SK-MEL-5 (cell line): ENCODE measurements around the gene DST. TPM values are rescaled to one million over a fixed set of nuclear protein-coding genes. Genes with fewer than 3 reads are reported as not detected.

Experiments used
- DNase-seq: peaks from one replicate; pipeline ENCODE4 v3.0.0-alpha.2; 2016; ENCODE audit warnings: low read depth, low spot score
- in situ Hi-C: cut with HindIII; loops from 2 replicates; pipeline ENCODE4 v1.10.0; 2016; ENCODE audit warnings: low sequenced_read_pairs, high pct_unique_total_duplicates, low pct_unique_long_range_greater_than_20kb
- polyA plus RNA-seq, 2 experiments: library from polyadenylated mRNA; depleted of rRNA; stranded (reverse); fragments of >200 nt; gene quantifications; 2 replicates each; pipeline ENCODE4 v1.2.3, GENCODE V29; 2015
- total RNA-seq: library from RNA; depleted of rRNA; stranded (reverse); fragments of >200 nt; shearing (Covaris generic); gene quantifications from 2 replicates; pipeline ENCODE4 v1.2.3, GENCODE V29; 2014; rRNA removed

The DST gene
- total RNA-seq: 86.4 and 92.3 TPM in 2 replicates
- polyA plus RNA-seq (2015; cell fraction: cytosol; rRNA removed): 50.0 and 61.5 TPM in 2 replicates
- 221 and 279 TPM in 2 replicates for polyA plus RNA-seq (2015; cell fraction: nucleus; rRNA removed)

DNA sequence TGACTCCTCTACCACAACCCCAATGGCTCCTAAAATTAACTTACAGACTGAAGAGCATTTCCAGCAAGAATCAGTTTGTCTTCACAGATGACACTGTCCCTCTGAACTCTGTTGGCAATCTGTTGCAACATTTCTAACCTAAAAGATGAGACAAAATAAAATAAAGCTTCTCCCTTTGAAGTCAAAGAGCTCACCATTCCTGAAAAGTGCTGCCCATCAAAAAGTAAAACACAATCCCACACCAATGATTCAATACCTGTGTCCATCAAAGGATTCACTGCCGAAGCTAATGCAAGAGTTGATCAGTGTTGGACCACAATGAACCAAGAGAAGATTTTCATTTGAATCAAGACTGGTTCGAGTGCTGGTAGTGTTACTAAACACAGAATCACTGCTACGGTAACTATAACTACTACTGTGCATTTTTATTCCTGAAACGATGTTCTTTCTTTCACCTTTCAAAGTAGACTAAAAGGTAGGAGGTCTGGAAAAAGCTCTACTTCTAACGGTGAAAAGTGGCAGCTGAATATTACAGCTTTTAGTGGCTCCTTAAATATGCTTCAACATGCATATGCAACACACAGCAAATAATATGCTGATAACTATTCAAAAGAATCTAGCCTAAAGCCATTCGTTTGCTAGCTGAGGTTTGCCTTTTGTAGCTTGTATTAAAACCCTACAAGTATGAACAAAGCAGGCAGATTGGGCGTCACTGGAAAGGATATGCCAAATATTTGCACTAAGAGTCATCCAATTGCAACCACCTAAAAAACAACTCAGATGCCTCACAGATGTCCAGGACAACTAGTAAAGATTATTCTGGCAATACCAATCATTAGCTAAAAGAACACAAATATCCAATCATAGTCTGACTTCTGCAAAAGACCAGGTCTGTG lies at the start of gene DST:
TSS of gene DST (minus strand) at position 524 of the 896 bp plus-strand sequence.
- in situ Hi-C loops: no loop called here
- DNase-seq: no peak

GRCh38 chr6:56691814-56692213 lies 49.1 kb upstream of the DST start:
- no peak for DNase-seq
- in situ Hi-C loops: no loop called here

GRCh38 chr6:56691286-56691595 lies 48.6 kb upstream of the DST start:
- in situ Hi-C loops: no loop called here
- DNase-seq: no peak

- in situ Hi-C loops: no loop called here
- DNase-seq: no peak
These were observed 48.0 kb upstream of the DST start for GRCh38 chr6:56690519-56691285.

- DNase-seq: no peak
- in situ Hi-C loops: no loop called here
These were observed 47.0 kb upstream of the DST start for GRCh38 chr6:56689663-56690062.

- DNase-seq: no peak
- in situ Hi-C loops: no loop called here
These were observed 46.4 kb upstream of the DST start for GRCh38 chr6:56689114-56689513.

DNA sequence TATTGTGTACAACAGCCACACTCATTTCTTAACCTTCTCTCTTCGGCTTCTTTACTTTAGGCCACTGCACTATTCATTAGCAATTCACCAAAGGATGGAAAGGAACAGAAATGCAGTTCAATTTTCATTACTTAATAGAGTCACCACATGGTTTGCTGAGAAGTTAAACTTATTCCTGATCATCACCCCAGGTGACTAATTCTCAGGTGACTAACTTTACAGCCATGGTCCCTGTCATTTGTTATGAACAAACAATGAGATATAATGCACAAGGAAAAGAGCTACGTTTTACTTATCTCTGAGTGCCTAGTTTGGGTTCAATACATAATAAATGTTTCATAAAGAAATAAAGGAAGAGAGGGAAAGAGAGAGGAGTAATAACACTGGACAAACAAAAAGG lies 45.8 kb upstream of the DST start:
- DNase-seq: no peak
- in situ Hi-C loops: no loop called here

- DNase-seq: no peak
- in situ Hi-C loops: no loop called here
These were observed 44.9 kb upstream of the DST start for GRCh38 chr6:56687551-56687950.

DNA sequence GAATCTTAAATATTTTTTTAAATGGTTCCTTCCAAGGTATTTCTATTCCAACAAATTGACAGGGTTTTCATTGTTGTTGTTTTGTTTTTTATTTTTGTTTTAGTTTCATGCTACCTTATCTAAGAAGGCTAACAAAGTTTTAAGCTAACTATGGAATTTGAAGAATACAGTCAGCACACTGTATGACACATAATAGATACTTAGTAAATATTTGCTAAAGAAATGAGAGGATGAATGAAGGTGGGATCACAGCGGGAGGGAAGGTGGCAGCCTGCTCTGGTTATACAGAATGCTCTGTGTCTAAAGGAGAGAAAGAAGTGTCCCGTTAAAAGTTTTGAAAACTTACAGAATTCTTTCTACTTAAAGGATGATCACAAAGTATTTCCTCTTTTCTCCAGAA lies 43.7 kb upstream of the DST start:
- in situ Hi-C loops: no loop called here
- no peak for DNase-seq

DNA sequence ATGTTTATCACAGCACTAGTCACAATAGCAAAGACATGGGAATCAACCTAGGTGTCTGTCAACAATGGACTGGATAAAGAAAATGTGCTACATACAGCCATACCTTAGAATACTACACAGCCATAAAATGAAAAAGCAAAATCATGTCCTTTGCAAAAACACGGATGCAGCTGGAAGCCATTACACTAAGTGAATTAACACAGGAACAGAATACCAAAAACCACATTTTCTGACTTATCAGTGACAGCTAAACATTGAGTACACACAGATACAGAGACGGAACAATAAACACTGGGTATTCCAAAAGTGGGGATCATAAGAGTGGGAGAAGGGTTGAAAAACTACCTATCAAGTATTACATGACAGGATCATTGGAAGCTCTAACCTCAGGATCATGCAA lies 43.3 kb upstream of the DST start:
- DNase-seq: no peak
- in situ Hi-C loops: no loop called here

DNA sequence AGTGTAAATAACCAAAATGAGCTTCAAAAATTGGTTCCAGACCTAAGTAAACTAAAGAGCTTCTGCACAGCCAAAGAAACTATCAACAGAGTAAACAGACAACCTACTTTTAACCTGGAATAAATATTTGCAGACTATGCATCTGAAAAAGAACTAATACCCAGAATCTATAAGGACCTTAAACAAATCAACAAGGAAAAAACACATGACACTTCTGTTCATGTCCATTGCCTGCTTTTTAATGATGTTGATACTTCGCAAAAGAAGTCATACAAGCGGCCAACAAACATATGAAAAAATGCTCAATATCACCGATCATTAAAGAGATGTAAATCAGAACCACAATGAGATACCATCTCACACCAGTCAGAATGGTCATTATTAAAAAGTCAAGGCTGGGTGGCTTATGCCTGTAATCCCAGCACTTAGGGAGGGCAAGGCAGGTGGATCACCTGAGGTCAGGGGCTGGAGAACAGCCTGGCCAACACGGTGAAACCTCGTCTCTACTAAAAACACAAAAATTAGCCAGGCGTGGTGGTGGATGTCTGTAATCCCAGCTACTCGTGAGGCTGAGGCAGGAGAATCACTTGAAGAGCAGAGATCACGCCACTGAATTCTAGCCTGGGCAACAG lies 42.5 kb upstream of the DST start:
- no peak for DNase-seq
- in situ Hi-C loops: no loop called here

DNA sequence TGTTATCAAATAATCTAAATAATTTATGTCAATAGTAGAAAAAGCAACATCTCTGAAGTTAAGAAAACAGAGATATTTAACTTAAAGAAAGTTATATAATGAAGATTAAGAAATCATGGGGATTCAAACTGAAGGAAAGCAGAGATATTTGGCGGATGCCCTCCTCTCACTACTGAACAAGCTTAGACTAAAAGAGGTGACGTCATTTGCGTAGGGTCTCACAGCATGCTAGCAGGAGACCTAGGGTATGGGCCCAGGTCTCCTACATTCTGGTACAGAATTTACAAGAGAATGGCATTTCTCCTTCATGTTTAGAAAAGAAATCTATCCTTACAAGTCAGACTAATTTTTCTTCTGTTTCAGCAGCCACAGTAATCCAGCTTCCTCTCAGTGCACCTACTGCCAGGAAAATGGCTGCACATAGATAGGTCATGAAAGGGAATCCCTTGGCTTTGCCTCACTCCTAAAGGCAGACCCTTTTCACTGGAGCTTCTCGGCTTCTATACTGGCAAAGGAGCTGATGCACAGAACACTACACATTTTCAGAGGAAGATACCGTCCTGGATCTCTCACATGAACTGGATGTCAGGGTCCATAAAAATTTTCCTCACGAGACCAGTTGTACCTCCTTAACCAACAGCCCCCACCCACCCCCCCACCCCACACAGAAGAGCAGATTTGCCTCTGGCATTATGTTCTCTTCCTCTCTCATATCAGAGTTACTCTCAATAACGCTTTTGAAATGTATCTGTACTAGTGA lies 41.8 kb upstream of the DST start:
- no peak for DNase-seq
- in situ Hi-C loops: no loop called here

DNA sequence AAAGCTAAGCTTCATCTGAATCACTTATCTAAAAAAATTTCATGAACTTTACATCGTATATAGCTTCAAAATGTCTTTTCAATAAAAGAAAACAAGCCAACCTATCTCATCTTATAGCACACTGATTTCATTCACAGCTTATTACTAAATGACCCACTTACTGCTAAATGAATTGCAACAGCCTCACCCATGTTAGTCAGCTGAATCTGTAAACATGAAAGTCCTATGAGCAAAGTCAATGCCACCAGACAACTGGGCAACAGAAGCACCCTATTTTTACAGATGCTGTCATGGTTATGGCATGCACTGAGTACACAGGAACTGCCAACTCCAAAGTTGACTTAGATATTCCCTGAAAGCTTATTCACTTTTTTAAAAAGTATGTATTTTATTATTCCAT lies 41.2 kb upstream of the DST start:
- no peak for DNase-seq
- in situ Hi-C loops: no loop called here

GRCh38 chr6:56682635-56683034 lies 39.9 kb upstream of the DST start:
- DNase-seq: no peak
- in situ Hi-C loops: no loop called here

DNA sequence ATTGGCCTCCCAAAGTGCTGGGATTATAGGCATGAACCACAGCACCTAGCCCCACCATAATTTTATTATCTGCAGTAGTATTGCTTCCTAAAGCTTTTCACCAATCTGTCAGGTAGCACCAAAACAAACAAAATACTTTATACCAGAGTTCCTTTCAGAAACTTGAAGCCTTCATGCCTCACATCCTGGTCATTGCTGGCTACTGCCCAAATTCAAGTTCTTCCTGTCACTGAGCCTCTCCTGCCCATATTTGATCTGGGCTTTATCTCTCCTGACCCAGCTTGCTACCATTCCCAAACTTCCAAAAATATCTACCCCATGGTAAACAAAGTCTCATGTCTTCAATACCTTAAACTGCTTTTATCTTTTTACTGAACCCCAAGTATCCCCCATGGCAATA lies 34.9 kb upstream of the DST start:
- DNase-seq: no peak
- in situ Hi-C loops: no loop called here

DNA sequence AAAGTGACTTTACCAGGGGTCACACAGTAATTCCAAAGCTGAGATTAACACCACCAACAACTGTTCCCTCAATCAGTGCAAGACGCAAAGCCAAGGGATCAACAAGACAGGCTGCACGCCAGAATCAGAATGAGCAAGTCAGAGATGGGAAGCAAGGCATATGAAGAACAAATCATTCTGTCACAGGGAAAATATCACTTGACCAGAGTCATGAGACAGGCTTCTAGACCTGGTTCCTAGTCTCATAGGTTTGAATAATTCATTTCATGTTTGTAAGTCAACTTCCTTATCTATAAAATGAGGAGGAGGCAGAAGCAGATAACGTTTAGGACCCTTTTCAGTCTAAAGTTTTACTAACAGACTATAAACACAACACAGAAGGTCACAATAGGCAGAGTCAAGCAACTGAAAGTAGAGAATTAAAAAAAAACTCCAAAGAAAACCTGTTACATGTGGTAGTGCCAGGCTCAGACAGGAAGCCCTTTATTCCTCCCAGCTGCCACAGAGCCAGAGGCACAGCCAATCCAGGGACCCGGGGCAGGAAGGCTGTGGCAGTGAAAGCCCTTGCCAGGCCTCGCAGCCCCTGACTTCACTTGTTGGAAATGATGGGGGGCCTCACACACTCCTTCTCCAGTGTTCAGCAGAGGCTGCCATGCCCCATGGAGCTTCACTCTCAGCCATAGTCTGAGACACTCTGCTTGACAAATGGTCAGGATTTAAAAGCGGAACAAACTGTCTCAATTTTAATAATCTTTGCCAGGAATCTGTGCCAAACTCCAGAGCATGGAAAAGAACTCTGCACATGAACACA lies 29.2 kb upstream of the DST start:
- in situ Hi-C loops: no loop called here
- DNase-seq: peak; percentile 94

GRCh38 chr6:56671160-56671559 lies 28.5 kb upstream of the DST start:
- in situ Hi-C loops: no loop called here
- DNase-seq: no peak
